SK-N-SH (cell line): ENCODE data around the gene TMEM115.

ENCODE experiments used
- CTCF ChIP-seq: fragments of 200-600 bp; sonication (generic); IDR thresholded peaks from 2 replicates; pipeline ENCODE4 v1.6.1; 2017; ENCODE audit warnings: antibody characterized with exemption, mild to moderate bottlenecking, moderate library complexity
- FOXM1 ChIP-seq: IDR thresholded peaks from 2 replicates; pipeline ENCODE4 v1.4.0; 2012; ENCODE audit warnings: low read depth, mild to moderate bottlenecking
- GATA2 ChIP-seq: sonication (generic); formaldehyde crosslinking; IDR thresholded peaks from 2 replicates; pipeline ENCODE4 v1.5.0; 2020; ENCODE audit warnings: mild to moderate bottlenecking, missing genetic modification reagents
- RAD21 ChIP-seq: IDR thresholded peaks from 2 replicates; pipeline ENCODE4 v1.6.1; 2012; ENCODE audit warnings: mild to moderate bottlenecking, low read length
- RCOR1 ChIP-seq: fragments of 150-350 bp; IDR thresholded peaks from 2 replicates; pipeline ENCODE4 v1.6.1; 2017; ENCODE audit warnings: antibody characterized with exemption, low read length
- SIN3A ChIP-seq: IDR thresholded peaks from 2 replicates; pipeline ENCODE4 v1.6.1; 2012; ENCODE audit warnings: low read depth, mild to moderate bottlenecking, low read length, moderate library complexity, borderline replicate concordance
- TAF1 ChIP-seq: IDR thresholded peaks from 2 replicates; pipeline ENCODE4 v1.6.1; 2012; ENCODE audit warnings: low read depth, mild to moderate bottlenecking, low read length, moderate library complexity, borderline replicate concordance
- TF ChIP-seq, protein P1 (sequence below): fragments of 150-350 bp; IDR thresholded peaks from 2 replicates; pipeline ENCODE4 v1.6.1; 2017; ENCODE audit warnings: antibody characterized with exemption, low read length, low read depth, borderline replicate concordance
- TF ChIP-seq, protein P2 (sequence below): IDR thresholded peaks from 2 replicates; pipeline ENCODE4 v1.4.0; 2012; ENCODE audit warnings: low read depth

DNA sequence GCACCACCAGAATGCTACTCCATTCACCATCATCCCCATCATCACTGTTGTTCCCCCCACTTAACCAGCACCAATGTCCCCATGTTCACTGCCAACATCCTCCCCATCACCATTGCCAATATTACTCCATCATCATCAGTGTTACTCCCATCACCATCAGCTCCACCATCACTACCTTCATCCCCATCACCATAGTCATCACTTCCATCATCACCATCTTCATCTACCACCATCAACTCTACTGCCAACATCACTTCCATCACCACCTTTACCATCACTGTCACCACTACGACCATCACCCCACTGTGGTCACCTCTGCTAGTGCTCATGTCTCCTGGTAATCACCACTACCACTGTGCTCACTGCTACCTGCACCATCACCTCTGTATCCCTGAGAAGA is 47.2 kb upstream of the TMEM115 start:
- TF ChIP-seq TAF1 = no peak
- no peak for TF ChIP-seq CTCF
- TF ChIP-seq RAD21 = no peak
- TF ChIP-seq, protein P1, sequence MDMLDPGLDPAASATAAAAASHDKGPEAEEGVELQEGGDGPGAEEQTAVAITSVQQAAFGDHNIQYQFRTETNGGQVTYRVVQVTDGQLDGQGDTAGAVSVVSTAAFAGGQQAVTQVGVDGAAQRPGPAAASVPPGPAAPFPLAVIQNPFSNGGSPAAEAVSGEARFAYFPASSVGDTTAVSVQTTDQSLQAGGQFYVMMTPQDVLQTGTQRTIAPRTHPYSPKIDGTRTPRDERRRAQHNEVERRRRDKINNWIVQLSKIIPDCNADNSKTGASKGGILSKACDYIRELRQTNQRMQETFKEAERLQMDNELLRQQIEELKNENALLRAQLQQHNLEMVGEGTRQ = no peak
- no peak for TF ChIP-seq SIN3A
- no peak for TF ChIP-seq FOXM1
- TF ChIP-seq RCOR1 = no peak
- TF ChIP-seq, protein P2, sequence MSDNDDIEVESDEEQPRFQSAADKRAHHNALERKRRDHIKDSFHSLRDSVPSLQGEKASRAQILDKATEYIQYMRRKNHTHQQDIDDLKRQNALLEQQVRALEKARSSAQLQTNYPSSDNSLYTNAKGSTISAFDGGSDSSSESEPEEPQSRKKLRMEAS = no peak
- TF ChIP-seq GATA2 (CRISPR knock-in tag) = no peak
